ENCODE data around the gene SUMF1. TPM values are rescaled to one million over a fixed set of nuclear protein-coding genes. Genes with fewer than 3 reads are reported as not detected.
"Not testable (repeated sequence)": the region's sequence is repeated elsewhere in the genome, so short reads cannot be mapped to it uniquely, and the experiment has no call there.

The SUMF1 gene
- total RNA-seq, 2 experiments from 2014 or later: 8.8 to 9.2 TPM

- POLR2A ChIA-PET: interaction anchor here (1.2 to 1.6 kb wide), 2 partner anchors 18 to 20 kb away, joined by 5 to 9 read pairs; partner anchors contain the start of gene ITPR1
- CTCF ChIA-PET: no interaction called here
Observed at GRCh38 chr3:4474683-4475490, 7.8 kb upstream of the SUMF1 start.

DNA sequence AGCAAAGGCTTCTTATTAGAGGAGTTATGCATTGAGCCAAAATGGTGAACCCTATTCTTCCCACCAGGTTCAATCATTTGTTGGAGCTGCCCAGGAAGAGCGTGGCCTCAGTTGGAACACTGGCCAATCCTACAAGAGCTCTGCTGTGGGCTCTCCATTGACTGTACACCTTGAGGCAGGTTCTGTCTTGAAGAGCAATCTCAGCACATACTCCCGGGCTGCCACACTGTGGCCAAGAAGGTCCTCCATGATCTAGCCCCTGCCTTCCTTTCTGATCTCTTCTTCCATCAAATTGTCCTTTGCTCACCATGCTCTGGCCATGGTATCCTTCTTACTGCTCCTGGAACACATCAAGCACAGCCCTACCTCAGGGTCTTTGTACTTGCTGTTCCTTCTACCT is 5.7 kb upstream of the SUMF1 start:
- ChIA-PET POLR2A (no interaction called here), CTCF (no interaction called here)

GRCh38 chr3:4472312-4472711 is 5.2 kb upstream of the SUMF1 start:
- POLR2A ChIA-PET: no interaction called here
- CTCF ChIA-PET: no interaction called here

GRCh38 chr3:4471907-4472306 is 4.8 kb upstream of the SUMF1 start:
- POLR2A ChIA-PET: no interaction called here

DNA sequence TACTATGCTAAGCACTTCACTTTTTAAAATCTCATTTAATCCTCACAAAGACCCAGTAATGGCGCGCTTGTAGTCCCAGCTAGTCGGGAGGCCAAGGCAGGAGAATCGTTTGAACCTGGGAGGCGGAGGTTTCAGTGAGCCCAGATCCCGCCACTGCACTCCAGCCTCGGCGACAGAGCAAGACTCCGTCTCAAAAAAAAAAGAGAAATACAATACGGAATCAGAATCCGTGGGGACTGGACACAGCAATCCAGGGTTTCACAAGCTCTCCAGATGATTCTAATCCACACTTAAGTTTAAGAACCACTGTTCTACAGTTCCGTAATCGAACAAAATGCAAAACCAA is 426 bp upstream of the SUMF1 start:
- ChIA-PET CTCF (interaction anchor here (0.6 to 0.7 kb wide), 2 partner anchors 9 to 115 kb away, joined by 3 to 4 read pairs; no protein-coding TSS in a partner anchor), POLR2A (interaction anchor here (0.6 to 1.1 kb wide), 4 partner anchors 25 to 116 kb away, joined by 4 to 14 read pairs (median 4); partner anchors contain the start of gene ITPR1)

More at GRCh38 chr3:4471907-4472306, 4.8 kb upstream of the SUMF1 start:
- CTCF ChIA-PET: no interaction called here

DNA sequence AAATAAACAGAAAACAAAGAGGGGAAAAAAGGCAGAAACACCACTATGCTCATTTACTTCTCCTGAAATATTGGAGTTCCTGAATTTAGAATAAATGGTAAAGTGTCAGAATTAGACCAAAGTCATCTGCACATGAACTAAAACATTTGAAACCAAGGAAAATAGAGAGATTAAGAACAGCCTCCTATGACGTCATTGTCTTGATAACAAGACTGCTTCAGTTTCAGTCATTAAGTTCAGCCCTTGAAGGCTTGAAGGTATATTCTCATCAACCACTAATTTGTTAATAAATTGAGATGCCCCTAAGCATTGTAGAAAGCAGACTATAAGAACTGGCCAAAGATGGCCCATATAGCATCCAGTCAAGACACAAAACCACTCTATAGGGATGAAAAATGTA is 2.5 kb downstream of the SUMF1 start:
- ChIA-PET POLR2A (no interaction called here), CTCF (interaction anchor here (0.7 kb wide), 1 partner anchor 1653 kb away, joined by 3 read pairs; no protein-coding TSS in a partner anchor)

- ChIA-PET POLR2A (no interaction called here), CTCF (no interaction called here)
Observed at GRCh38 chr3:4462369-4463040, 4.6 kb downstream of the SUMF1 start.

- POLR2A ChIA-PET: no interaction called here
Observed at GRCh38 chr3:4461468-4462090, 5.5 kb downstream of the SUMF1 start.

GRCh38 chr3:4460334-4460733 is 6.7 kb downstream of the SUMF1 start:
- ChIA-PET CTCF (no interaction called here), POLR2A (no interaction called here)

More at GRCh38 chr3:4461468-4462090, 5.5 kb downstream of the SUMF1 start:
- CTCF ChIA-PET: no interaction called here

GRCh38 chr3:4458961-4459360 is 8.1 kb downstream of the SUMF1 start:
- CTCF ChIA-PET: no interaction called here

GRCh38 chr3:4456780-4457179 is 10.3 kb downstream of the SUMF1 start:
- CTCF ChIA-PET, POLR2A ChIA-PET: not testable (repeated sequence)

More at GRCh38 chr3:4458961-4459360, 8.1 kb downstream of the SUMF1 start:
- POLR2A ChIA-PET: no interaction called here

DNA sequence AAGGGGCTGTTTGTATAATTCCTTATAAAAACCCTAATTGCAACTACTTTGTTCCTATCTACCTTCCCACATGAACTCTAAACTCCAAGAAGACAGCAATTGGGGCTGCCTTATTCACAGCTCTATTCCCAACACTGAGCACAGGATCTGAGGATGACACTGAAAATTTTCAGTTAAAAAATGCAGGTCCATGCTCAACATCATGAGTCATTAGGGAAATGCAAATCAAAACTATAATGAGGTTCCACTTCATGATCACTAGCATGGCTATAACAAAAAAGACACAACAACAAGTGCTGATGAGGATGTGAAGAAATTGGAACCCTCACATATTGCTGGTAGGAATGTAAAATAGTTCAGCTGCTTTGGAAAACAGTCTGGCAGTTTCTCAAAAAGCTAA is 12.9 kb downstream of the SUMF1 start:
- POLR2A ChIA-PET: no interaction called here
- CTCF ChIA-PET: no interaction called here

- ChIA-PET POLR2A (no interaction called here), CTCF (no interaction called here)
Observed at GRCh38 chr3:4449043-4449805, 17.8 kb downstream of the SUMF1 start.

DNA sequence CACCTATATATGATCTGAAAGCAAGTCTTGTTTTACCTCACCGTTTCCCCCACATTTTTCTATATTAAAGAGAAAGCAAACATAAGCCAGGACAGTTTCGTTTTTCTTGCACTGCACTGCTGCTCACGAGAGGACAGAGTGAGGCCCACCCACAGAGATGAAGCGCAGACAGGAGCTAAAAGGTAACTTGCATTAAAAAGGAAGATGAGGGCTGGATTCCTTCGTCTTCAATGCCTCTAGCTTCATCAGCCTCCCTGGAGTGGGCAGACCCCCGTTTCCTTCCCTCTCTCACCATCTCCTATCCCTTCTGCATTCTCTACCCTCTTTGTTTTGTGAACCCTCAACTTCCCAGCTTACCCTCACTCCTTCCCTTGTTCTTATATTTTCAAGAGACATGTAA is 18.9 kb downstream of the SUMF1 start:
- CTCF ChIA-PET: interaction anchor here (0.7 to 1.2 kb wide), 2 partner anchors 186 to 627 kb away, joined by 3 read pairs; no protein-coding TSS in a partner anchor
- POLR2A ChIA-PET: no interaction called here

DNA sequence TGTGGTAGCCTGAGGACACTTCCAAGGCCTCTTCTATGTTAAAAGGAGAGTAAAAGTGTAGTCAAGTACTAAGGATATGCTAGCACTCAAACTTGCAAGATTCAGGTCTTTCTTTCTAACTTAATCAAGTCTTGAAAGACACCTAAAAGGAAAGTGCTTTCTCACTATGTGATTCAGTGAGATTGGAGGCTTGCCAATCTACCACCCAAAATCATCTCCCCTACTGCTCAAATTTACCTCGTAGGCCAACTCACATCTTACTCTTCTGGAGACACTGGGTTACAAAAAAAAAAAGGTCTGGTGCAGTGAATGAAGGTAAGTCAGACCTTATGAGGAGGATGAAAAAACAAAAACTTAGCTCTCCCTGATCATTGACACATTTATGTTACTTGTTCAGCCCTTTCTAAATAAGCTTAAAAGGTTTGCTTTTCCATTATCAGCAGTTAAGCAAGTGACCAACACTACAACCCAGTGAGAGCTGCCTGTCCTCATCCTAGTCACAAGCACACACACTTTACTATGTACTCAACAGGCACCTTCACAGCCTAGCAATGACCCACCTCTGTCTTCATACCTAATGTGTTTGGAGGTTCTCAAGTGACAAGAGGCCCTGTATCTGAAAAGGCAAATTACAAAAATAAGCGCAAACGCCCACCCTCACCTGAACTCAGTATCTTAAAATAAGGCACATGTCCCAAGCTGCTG is 19.6 kb downstream of the SUMF1 start:
- ChIA-PET CTCF (interaction anchor here (0.7 to 1.2 kb wide), 3 partner anchors 86 to 627 kb away, joined by 3 read pairs; no protein-coding TSS in a partner anchor), POLR2A (no interaction called here)

GRCh38 chr3:4440951-4441350 is 26.1 kb downstream of the SUMF1 start:
- ChIA-PET POLR2A (no interaction called here), CTCF (interaction anchor here (1.2 kb wide), 1 partner anchor 58 kb away, joined by 3 read pairs; no protein-coding TSS in a partner anchor)

GRCh38 chr3:4438296-4438695 is 28.8 kb downstream of the SUMF1 start:
- ChIA-PET CTCF (no interaction called here), POLR2A (interaction anchor here (0.6 kb wide), 1 partner anchor 99 kb away, joined by 3 read pairs; no protein-coding TSS in a partner anchor)

DNA sequence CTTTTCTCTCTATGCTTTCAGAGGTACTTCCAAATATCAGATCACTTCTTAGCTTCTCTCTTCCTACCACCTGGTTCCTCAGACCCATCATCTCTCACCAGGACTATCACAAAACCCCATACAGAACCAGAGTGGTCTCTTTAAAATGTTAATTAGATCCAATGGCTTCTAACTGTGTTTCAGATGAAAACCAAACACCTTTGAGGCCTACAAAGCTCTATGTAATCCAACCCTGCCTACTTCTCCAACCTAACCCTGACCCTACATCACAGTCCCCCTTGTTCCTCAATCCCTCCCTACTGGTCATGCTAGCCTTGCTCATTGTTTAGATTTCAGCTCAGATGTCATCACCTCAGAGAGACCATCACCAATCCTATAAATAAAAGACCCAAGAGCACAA is 34.8 kb downstream of the SUMF1 start:
- ChIA-PET CTCF (interaction anchor here (0.7 kb wide), 1 partner anchor 35 kb away, joined by 3 read pairs; no protein-coding TSS in a partner anchor), POLR2A (no interaction called here)
